HepG2 (cell line): Measurements from ENCODE around the gene ZBTB48. TPM values are rescaled to one million over a fixed set of nuclear protein-coding genes. Genes with fewer than 3 reads are reported as not detected.
A peak's percentile ranks its signal among the peaks of the same experiment; 100 is the strongest.

Experiments used
- BCL6 ChIP-seq: IDR thresholded peaks from 2 replicates; pipeline ENCODE4 v1.6.1; 2016; ENCODE audit warnings: missing genetic modification reagents, missing compliant biosample characterization
- BRCA1 ChIP-seq: sonication (generic); formaldehyde crosslinking; IDR thresholded peaks from 2 replicates; pipeline ENCODE4 v1.4.0; 2020; ENCODE audit warnings: missing genetic modification reagents
- HIVEP1 ChIP-seq: sonication (generic); formaldehyde crosslinking; IDR thresholded peaks from 2 replicates; pipeline ENCODE4 v1.4.0; 2020; ENCODE audit warnings: mild to moderate bottlenecking, missing genetic modification reagents
- KDM5A ChIP-seq: fragments of 200-600 bp; sonication (generic); IDR thresholded peaks from 2 replicates; pipeline ENCODE4 v1.7.0; 2018; ENCODE audit warnings: antibody characterized with exemption, mild to moderate bottlenecking, low read length, borderline replicate concordance
- KLF16 ChIP-seq, 2 experiments: sonication (generic) in 1 of 2; formaldehyde crosslinking in 1 of 2; IDR thresholded peaks; 2 replicates each; pipeline versions ENCODE4 v1.6.1 to v1.8.0; 2016 to 2023; ENCODE audit warnings: missing genetic modification reagents in 2 of 2, missing compliant biosample characterization in 1 of 2
- MAF1 ChIP-seq: sonication (generic); formaldehyde crosslinking; IDR thresholded peaks from 2 replicates; pipeline ENCODE4 v1.5.0; 2020; ENCODE audit warnings: missing genetic modification reagents, borderline replicate concordance
- NCOA5 ChIP-seq: sonication (generic); formaldehyde crosslinking; IDR thresholded peaks from 2 replicates; pipeline ENCODE4 v1.4.0; 2020; ENCODE audit warnings: missing genetic modification reagents
- NONO ChIP-seq, 2 experiments: fragments of 450-650 bp in 1 of 2; sonication (generic) in 1 of 2; formaldehyde crosslinking in 1 of 2; IDR thresholded peaks in 1 of 2; conservative IDR thresholded peaks in 1 of 2; 2 replicates each; pipeline versions ENCODE4 v1.6.1 to v1.8.0; 2017 to 2022; ENCODE audit warnings: mild to moderate bottlenecking in 1 of 2, missing genetic modification reagents in 1 of 2, moderate library complexity in 1 of 2
- STAG1 ChIP-seq: sonication (generic); formaldehyde crosslinking; IDR thresholded peaks from 2 replicates; pipeline ENCODE4 v1.4.0; 2020; ENCODE audit warnings: missing genetic modification reagents
- YEATS2 ChIP-seq: sonication (generic); formaldehyde crosslinking; IDR thresholded peaks from 2 replicates; pipeline ENCODE4 v1.4.0; 2020; ENCODE audit warnings: missing genetic modification reagents, borderline replicate concordance
- ZBTB20 ChIP-seq: sonication (generic); formaldehyde crosslinking; IDR thresholded peaks from 2 replicates; pipeline ENCODE4 v1.8.1; 2023; ENCODE audit warnings: missing genetic modification reagents, low read depth, mild to moderate bottlenecking, borderline replicate concordance
- ZMYM2 ChIP-seq: sonication (generic); formaldehyde crosslinking; IDR thresholded peaks from 2 replicates; pipeline ENCODE4 v1.8.0; 2022; ENCODE audit warnings: mild to moderate bottlenecking, missing genetic modification reagents
- ZNF235 ChIP-seq: sonication (generic); formaldehyde crosslinking; IDR thresholded peaks from 2 replicates; pipeline ENCODE4 v1.8.1; 2023; ENCODE audit warnings: mild to moderate bottlenecking, missing genetic modification reagents, borderline replicate concordance
- ZNF460 ChIP-seq: sonication (generic); formaldehyde crosslinking; IDR thresholded peaks from 2 replicates; pipeline ENCODE4 v1.5.1; 2020; ENCODE audit warnings: missing genetic modification reagents, mild to moderate bottlenecking, borderline replicate concordance
- polyA plus RNA-seq, 8 experiments: library from polyadenylated mRNA; depleted of rRNA in 3 of 8; stranded (reverse) in 7 of 8; unstranded in 1 of 8; fragments of >200 nt; fragmentation: Illumina TruSeq in 4 of 8; extraction: Trizol in 4 of 8; gene quantifications; 2 replicates each; pipeline versions ENCODE4 v1.2.1 to v1.2.3, GENCODE V29; 2011 to 2016; ENCODE audit warnings: low read depth in 4 of 8, missing spikeins in 1 of 8, mixed read lengths in 1 of 8; ENCODE audit not compliant: insufficient read depth in 1 of 8
- total RNA-seq, 5 experiments: library from RNA; depleted of rRNA; stranded (reverse); fragments of >200 nt; fragmentation: Illumina TruSeq; extraction: Trizol; gene quantifications; 2 replicates each; pipeline ENCODE4 v1.2.3, GENCODE V29; 2016; ENCODE audit warnings: low read depth in 1 of 5
- TF ChIP-seq, protein P1 (sequence below): IDR thresholded peaks from 2 replicates; pipeline ENCODE4 v1.4.0; 2020; ENCODE audit warnings: mild to moderate bottlenecking, missing genetic modification reagents
- TF ChIP-seq, protein P2 (sequence below): sonication (generic); formaldehyde crosslinking; IDR thresholded peaks from 2 replicates; pipeline ENCODE4 v1.4.0; 2020; ENCODE audit warnings: missing genetic modification reagents, borderline replicate concordance
- TF ChIP-seq, protein P3 (sequence below): sonication (generic); formaldehyde crosslinking; IDR thresholded peaks from 2 replicates; pipeline ENCODE4 v1.9.0; 2021; ENCODE audit warnings: missing genetic modification reagents, borderline replicate concordance
- TF ChIP-seq, protein P4 (sequence below): sonication (generic); formaldehyde crosslinking; IDR thresholded peaks from 2 replicates; pipeline ENCODE4 v1.4.0; 2020; ENCODE audit warnings: missing genetic modification reagents, borderline replicate concordance
- TF ChIP-seq, protein P5 (sequence below): IDR thresholded peaks from 2 replicates; pipeline ENCODE4 v1.6.1; 2016; ENCODE audit warnings: missing compliant biosample characterization, missing genetic modification reagents, borderline replicate concordance

Gene ZBTB48
- total and polyA plus RNA-seq, 2 of the 13 experiments (the other 11 are each of a cell fraction or from before 2014, with no cell fraction given), result 13.0 to 17.1 TPM

DNA sequence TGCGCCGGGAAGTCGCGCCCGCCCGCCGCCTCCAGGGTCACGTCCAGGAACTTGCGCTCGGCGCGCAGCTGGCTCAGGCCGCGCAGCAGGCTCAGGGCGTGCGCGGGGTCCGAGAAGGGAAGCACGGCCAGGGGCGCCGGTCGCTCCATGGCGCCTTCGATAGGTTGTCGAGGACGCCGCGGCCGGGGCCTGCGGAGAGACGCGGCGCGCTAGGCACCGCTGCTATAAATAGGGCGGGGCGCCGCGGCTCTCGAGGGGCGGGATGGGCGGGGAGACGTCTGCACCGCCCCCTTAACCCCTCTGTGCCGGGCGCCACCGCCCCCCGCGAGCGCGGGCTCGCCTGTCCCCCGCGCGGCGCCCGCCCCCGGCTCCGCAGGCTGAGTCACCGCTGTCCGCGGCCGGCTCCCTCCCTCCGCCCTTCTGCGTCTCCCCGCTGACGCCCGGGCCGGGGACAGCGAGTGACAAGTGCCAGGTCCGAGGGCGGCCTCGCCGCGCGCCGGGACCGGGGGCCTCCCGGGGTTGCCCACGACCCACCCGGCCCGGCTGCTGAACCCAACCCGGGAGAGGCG is 23.0 kb downstream of the ZBTB48 start, which contains the start of gene KLHL21 (continued):
- TF ChIP-seq HIVEP1 (no peak), NCOA5 (CRISPR knock-in tag) (no peak), MAF1 (CRISPR knock-in tag) (no peak), BCL6 (no peak; the same call in 1 of the 2 replicates), ZNF235 (CRISPR knock-in tag) (no peak; the same call in 1 of the 2 replicates), YEATS2 (CRISPR knock-in tag) (no peak), NONO (IDR thresholded peaks at IDR 0.05) (no peak), NONO (CRISPR knock-in tag; conservative IDR thresholded peaks at IDR 0.05) (peak; percentile 66; the same call in 1 of the 2 replicates), ZBTB20 (CRISPR knock-in tag) (no peak; the same call in 1 of the 2 replicates), KLF16 (CRISPR knock-in tag; IDR thresholded peaks at IDR 0.05) (peak in 1 of 2 experiments; percentile 8; a peak in 1 of 4 replicates), ZMYM2 (CRISPR knock-in tag) (no peak), STAG1 (CRISPR knock-in tag) (no peak), ZNF460 (CRISPR knock-in tag) (no peak), KDM5A (no peak), BRCA1 (no peak)
- TF ChIP-seq, protein P1, sequence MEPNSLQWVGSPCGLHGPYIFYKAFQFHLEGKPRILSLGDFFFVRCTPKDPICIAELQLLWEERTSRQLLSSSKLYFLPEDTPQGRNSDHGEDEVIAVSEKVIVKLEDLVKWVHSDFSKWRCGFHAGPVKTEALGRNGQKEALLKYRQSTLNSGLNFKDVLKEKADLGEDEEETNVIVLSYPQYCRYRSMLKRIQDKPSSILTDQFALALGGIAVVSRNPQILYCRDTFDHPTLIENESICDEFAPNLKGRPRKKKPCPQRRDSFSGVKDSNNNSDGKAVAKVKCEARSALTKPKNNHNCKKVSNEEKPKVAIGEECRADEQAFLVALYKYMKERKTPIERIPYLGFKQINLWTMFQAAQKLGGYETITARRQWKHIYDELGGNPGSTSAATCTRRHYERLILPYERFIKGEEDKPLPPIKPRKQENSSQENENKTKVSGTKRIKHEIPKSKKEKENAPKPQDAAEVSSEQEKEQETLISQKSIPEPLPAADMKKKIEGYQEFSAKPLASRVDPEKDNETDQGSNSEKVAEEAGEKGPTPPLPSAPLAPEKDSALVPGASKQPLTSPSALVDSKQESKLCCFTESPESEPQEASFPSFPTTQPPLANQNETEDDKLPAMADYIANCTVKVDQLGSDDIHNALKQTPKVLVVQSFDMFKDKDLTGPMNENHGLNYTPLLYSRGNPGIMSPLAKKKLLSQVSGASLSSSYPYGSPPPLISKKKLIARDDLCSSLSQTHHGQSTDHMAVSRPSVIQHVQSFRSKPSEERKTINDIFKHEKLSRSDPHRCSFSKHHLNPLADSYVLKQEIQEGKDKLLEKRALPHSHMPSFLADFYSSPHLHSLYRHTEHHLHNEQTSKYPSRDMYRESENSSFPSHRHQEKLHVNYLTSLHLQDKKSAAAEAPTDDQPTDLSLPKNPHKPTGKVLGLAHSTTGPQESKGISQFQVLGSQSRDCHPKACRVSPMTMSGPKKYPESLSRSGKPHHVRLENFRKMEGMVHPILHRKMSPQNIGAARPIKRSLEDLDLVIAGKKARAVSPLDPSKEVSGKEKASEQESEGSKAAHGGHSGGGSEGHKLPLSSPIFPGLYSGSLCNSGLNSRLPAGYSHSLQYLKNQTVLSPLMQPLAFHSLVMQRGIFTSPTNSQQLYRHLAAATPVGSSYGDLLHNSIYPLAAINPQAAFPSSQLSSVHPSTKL (CRISPR knock-in tag), result no peak
- TF ChIP-seq, protein P2, sequence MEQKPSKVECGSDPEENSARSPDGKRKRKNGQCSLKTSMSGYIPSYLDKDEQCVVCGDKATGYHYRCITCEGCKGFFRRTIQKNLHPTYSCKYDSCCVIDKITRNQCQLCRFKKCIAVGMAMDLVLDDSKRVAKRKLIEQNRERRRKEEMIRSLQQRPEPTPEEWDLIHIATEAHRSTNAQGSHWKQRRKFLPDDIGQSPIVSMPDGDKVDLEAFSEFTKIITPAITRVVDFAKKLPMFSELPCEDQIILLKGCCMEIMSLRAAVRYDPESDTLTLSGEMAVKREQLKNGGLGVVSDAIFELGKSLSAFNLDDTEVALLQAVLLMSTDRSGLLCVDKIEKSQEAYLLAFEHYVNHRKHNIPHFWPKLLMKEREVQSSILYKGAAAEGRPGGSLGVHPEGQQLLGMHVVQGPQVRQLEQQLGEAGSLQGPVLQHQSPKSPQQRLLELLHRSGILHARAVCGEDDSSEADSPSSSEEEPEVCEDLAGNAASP (CRISPR knock-in tag), result no peak; the same call in 1 of the 2 replicates
- TF ChIP-seq, protein P3, sequence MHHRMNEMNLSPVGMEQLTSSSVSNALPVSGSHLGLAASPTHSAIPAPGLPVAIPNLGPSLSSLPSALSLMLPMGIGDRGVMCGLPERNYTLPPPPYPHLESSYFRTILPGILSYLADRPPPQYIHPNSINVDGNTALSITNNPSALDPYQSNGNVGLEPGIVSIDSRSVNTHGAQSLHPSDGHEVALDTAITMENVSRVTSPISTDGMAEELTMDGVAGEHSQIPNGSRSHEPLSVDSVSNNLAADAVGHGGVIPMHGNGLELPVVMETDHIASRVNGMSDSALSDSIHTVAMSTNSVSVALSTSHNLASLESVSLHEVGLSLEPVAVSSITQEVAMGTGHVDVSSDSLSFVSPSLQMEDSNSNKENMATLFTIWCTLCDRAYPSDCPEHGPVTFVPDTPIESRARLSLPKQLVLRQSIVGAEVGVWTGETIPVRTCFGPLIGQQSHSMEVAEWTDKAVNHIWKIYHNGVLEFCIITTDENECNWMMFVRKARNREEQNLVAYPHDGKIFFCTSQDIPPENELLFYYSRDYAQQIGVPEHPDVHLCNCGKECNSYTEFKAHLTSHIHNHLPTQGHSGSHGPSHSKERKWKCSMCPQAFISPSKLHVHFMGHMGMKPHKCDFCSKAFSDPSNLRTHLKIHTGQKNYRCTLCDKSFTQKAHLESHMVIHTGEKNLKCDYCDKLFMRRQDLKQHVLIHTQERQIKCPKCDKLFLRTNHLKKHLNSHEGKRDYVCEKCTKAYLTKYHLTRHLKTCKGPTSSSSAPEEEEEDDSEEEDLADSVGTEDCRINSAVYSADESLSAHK (CRISPR knock-in tag), result no peak
- TF ChIP-seq, protein P4, sequence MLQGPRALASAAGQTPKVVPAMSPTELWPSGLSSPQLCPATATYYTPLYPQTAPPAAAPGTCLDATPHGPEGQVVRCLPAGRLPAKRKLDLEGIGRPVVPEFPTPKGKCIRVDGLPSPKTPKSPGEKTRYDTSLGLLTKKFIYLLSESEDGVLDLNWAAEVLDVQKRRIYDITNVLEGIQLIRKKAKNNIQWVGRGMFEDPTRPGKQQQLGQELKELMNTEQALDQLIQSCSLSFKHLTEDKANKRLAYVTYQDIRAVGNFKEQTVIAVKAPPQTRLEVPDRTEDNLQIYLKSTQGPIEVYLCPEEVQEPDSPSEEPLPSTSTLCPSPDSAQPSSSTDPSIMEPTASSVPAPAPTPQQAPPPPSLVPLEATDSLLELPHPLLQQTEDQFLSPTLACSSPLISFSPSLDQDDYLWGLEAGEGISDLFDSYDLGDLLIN, result no peak
- TF ChIP-seq, protein P5, sequence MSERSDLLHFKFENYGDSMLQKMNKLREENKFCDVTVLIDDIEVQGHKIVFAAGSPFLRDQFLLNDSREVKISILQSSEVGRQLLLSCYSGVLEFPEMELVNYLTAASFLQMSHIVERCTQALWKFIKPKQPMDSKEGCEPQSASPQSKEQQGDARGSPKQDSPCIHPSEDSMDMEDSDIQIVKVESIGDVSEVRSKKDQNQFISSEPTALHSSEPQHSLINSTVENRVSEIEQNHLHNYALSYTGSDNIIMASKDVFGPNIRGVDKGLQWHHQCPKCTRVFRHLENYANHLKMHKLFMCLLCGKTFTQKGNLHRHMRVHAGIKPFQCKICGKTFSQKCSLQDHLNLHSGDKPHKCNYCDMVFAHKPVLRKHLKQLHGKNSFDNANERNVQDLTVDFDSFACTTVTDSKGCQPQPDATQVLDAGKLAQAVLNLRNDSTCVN, result no peak
